ENCODE results near the gene EMX2.

EMX2 gene

DNA sequence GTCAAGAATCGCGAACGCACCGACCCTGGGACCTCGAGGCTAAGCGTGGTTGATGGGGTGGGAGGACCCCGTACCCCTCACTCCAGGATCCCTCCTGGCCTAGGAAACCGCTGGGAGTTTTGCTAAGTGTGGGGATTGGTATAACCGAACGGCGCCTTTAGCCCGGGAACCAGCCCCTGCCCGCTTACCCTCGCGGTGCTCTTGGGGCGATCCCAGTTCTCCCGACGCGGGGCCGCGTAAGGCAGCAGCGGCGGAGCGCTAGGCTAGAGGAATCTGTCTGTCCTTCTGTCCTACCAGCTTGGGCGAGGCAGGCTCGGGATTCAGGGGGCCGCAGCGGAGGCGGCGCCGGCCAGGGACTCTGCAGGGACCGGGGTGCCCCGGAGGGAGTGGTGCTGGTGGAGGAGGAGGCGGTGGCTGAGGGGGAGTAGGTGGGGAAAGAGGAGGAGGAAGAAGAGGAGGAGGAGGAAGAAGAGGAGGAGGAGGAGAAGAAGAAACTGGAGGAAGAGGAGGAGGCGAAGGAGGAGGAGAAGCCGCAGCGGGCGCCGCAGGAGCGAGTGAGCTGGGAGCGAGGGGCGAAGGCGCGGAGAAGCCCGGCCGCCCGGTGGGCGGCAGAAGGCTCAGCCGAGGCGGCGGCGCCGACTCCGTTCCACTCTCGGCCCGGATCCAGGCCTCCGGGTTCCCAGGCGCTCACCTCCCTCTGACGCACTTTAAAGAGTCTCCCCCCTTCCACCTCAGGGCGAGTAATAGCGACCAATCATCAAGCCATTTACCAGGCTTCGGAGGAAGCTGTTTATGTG lies 439 bp upstream of the EMX2 start (continued):
- TF ChIP-seq, protein P1, sequence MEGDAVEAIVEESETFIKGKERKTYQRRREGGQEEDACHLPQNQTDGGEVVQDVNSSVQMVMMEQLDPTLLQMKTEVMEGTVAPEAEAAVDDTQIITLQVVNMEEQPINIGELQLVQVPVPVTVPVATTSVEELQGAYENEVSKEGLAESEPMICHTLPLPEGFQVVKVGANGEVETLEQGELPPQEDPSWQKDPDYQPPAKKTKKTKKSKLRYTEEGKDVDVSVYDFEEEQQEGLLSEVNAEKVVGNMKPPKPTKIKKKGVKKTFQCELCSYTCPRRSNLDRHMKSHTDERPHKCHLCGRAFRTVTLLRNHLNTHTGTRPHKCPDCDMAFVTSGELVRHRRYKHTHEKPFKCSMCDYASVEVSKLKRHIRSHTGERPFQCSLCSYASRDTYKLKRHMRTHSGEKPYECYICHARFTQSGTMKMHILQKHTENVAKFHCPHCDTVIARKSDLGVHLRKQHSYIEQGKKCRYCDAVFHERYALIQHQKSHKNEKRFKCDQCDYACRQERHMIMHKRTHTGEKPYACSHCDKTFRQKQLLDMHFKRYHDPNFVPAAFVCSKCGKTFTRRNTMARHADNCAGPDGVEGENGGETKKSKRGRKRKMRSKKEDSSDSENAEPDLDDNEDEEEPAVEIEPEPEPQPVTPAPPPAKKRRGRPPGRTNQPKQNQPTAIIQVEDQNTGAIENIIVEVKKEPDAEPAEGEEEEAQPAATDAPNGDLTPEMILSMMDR (tag by site-specific recombination; IDR thresholded peaks at IDR 0.05) = peak; percentile 46; the same call in 1 of the 2 replicates
- TF ChIP-seq, protein P2, sequence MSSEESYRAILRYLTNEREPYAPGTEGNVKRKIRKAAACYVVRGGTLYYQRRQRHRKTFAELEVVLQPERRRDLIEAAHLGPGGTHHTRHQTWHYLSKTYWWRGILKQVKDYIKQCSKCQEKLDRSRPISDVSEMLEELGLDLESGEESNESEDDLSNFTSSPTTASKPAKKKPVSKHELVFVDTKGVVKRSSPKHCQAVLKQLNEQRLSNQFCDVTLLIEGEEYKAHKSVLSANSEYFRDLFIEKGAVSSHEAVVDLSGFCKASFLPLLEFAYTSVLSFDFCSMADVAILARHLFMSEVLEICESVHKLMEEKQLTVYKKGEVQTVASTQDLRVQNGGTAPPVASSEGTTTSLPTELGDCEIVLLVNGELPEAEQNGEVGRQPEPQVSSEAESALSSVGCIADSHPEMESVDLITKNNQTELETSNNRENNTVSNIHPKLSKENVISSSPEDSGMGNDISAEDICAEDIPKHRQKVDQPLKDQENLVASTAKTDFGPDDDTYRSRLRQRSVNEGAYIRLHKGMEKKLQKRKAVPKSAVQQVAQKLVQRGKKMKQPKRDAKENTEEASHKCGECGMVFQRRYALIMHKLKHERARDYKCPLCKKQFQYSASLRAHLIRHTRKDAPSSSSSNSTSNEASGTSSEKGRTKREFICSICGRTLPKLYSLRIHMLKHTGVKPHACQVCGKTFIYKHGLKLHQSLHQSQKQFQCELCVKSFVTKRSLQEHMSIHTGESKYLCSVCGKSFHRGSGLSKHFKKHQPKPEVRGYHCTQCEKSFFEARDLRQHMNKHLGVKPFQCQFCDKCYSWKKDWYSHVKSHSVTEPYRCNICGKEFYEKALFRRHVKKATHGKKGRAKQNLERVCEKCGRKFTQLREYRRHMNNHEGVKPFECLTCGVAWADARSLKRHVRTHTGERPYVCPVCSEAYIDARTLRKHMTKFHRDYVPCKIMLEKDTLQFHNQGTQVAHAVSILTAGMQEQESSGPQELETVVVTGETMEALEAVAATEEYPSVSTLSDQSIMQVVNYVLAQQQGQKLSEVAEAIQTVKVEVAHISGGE (tag by site-specific recombination; conservative IDR thresholded peaks at IDR 0.05; ENCODE audit: low read depth) = peak; percentile 24
- TF ChIP-seq ZBTB1 (tag by site-specific recombination; IDR thresholded peaks at IDR 0.05) (peak; percentile 80; the same call in 1 of the 2 replicates), ZNF391 (tag by site-specific recombination; IDR thresholded peaks at IDR 0.05; ENCODE audit: borderline replicate concordance, low read depth) (peak; percentile 64; the same call in 1 of the 2 replicates), ZNF23 (tag by site-specific recombination; IDR thresholded peaks at IDR 0.05; ENCODE audit: borderline replicate concordance) (no peak), ZXDB (tag by site-specific recombination; IDR thresholded peaks at IDR 0.05) (peak; percentile 78), ZNF600 (tag by site-specific recombination; IDR thresholded peaks at IDR 0.05) (peak; percentile 99), ZNF747 (tag by site-specific recombination; IDR thresholded peaks at IDR 0.05) (no peak), TRIM28 (IDR thresholded peaks at IDR 0.05; ENCODE audit: borderline replicate concordance, low read length) (peak; percentile 56; the same call in 1 of the 2 replicates), ZNF426 (tag by site-specific recombination; IDR thresholded peaks at IDR 0.05) (no peak), ZNF596 (tag by site-specific recombination; IDR thresholded peaks at IDR 0.05) (peak; percentile 65), FEZF1 (tag by site-specific recombination; IDR thresholded peaks at IDR 0.05) (peak; percentile 83), EGR2 (tag by site-specific recombination; IDR thresholded peaks at IDR 0.05; ENCODE audit: low read depth) (peak; percentile 100), ZNF791 (tag by site-specific recombination; IDR thresholded peaks at IDR 0.05) (0 out of 2 replicates have a peak, but pooled peaks have one; percentile 29), ZNF423 (tag by site-specific recombination; IDR thresholded peaks at IDR 0.05) (0 out of 2 replicates have a peak, but pooled peaks have one; percentile 33), OSR2 (tag by site-specific recombination; IDR thresholded peaks at IDR 0.05) (peak; percentile 98), SP3 (tag by site-specific recombination; IDR thresholded peaks at IDR 0.05) (peak; percentile 97), ZNF558 (tag by site-specific recombination; IDR thresholded peaks at IDR 0.05) (no peak; the same call in 1 of the 2 replicates), ZNF341 (tag by site-specific recombination; IDR thresholded peaks at IDR 0.05; ENCODE audit: low read depth) (peak; percentile 93)
- TF ChIP-seq, protein P3, sequence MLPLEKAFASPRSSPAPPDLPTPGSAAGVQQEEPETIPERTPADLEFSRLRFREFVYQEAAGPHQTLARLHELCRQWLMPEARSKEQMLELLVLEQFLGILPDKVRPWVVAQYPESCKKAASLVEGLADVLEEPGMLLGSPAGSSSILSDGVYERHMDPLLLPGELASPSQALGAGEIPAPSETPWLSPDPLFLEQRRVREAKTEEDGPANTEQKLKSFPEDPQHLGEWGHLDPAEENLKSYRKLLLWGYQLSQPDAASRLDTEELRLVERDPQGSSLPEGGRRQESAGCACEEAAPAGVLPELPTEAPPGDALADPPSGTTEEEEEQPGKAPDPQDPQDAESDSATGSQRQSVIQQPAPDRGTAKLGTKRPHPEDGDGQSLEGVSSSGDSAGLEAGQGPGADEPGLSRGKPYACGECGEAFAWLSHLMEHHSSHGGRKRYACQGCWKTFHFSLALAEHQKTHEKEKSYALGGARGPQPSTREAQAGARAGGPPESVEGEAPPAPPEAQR (tag by site-specific recombination; IDR thresholded peaks at IDR 0.05) = no peak
- TF ChIP-seq, protein P4, sequence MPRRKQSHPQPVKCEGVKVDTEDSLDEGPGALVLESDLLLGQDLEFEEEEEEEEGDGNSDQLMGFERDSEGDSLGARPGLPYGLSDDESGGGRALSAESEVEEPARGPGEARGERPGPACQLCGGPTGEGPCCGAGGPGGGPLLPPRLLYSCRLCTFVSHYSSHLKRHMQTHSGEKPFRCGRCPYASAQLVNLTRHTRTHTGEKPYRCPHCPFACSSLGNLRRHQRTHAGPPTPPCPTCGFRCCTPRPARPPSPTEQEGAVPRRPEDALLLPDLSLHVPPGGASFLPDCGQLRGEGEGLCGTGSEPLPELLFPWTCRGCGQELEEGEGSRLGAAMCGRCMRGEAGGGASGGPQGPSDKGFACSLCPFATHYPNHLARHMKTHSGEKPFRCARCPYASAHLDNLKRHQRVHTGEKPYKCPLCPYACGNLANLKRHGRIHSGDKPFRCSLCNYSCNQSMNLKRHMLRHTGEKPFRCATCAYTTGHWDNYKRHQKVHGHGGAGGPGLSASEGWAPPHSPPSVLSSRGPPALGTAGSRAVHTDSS (tag by site-specific recombination; IDR thresholded peaks at IDR 0.05) = peak; percentile 99
- TF ChIP-seq, protein P5, sequence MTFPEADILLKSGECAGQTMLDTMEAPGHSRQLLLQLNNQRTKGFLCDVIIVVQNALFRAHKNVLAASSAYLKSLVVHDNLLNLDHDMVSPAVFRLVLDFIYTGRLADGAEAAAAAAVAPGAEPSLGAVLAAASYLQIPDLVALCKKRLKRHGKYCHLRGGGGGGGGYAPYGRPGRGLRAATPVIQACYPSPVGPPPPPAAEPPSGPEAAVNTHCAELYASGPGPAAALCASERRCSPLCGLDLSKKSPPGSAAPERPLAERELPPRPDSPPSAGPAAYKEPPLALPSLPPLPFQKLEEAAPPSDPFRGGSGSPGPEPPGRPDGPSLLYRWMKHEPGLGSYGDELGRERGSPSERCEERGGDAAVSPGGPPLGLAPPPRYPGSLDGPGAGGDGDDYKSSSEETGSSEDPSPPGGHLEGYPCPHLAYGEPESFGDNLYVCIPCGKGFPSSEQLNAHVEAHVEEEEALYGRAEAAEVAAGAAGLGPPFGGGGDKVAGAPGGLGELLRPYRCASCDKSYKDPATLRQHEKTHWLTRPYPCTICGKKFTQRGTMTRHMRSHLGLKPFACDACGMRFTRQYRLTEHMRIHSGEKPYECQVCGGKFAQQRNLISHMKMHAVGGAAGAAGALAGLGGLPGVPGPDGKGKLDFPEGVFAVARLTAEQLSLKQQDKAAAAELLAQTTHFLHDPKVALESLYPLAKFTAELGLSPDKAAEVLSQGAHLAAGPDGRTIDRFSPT (tag by site-specific recombination; IDR thresholded peaks at IDR 0.05) = peak; percentile 78
- TF ChIP-seq, protein P6, sequence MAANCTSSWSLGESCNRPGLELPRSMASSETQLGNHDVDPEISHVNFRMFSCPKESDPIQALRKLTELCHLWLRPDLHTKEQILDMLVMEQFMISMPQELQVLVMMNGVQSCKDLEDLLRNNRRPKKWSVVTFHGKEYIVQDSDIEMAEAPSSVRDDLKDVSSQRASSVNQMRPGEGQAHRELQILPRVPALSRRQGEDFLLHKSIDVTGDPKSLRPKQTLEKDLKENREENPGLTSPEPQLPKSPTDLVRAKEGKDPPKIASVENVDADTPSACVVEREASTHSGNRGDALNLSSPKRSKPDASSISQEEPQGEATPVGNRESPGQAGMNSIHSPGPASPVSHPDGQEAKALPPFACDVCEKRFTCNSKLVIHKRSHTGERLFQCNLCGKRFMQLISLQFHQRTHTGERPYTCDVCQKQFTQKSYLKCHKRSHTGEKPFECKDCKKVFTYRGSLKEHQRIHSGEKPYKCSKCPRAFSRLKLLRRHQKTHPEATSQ (tag by site-specific recombination; IDR thresholded peaks at IDR 0.05) = 0 out of 2 replicates have a peak, but pooled peaks have one; percentile 58
- TF ChIP-seq, protein P7, sequence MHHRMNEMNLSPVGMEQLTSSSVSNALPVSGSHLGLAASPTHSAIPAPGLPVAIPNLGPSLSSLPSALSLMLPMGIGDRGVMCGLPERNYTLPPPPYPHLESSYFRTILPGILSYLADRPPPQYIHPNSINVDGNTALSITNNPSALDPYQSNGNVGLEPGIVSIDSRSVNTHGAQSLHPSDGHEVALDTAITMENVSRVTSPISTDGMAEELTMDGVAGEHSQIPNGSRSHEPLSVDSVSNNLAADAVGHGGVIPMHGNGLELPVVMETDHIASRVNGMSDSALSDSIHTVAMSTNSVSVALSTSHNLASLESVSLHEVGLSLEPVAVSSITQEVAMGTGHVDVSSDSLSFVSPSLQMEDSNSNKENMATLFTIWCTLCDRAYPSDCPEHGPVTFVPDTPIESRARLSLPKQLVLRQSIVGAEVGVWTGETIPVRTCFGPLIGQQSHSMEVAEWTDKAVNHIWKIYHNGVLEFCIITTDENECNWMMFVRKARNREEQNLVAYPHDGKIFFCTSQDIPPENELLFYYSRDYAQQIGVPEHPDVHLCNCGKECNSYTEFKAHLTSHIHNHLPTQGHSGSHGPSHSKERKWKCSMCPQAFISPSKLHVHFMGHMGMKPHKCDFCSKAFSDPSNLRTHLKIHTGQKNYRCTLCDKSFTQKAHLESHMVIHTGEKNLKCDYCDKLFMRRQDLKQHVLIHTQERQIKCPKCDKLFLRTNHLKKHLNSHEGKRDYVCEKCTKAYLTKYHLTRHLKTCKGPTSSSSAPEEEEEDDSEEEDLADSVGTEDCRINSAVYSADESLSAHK (tag by site-specific recombination; IDR thresholded peaks at IDR 0.05) = peak; percentile 78

Measured in HEK293 (cell line).